GM19043 (cell line): ENCODE data around the gene ADD2.
"Not testable (repeated sequence)": the region's sequence is repeated elsewhere in the genome, so short reads cannot be mapped to it uniquely, and the experiment has no call there.

ENCODE experiments used
- ATAC-seq: cut with Tn5 transposase; IDR thresholded peaks from one replicate; pipeline ENCODE4 v1.9.1; 2021; ENCODE audit warnings: low read depth; ENCODE audit not compliant: unreplicated experiment

ADD2 gene, protein sequence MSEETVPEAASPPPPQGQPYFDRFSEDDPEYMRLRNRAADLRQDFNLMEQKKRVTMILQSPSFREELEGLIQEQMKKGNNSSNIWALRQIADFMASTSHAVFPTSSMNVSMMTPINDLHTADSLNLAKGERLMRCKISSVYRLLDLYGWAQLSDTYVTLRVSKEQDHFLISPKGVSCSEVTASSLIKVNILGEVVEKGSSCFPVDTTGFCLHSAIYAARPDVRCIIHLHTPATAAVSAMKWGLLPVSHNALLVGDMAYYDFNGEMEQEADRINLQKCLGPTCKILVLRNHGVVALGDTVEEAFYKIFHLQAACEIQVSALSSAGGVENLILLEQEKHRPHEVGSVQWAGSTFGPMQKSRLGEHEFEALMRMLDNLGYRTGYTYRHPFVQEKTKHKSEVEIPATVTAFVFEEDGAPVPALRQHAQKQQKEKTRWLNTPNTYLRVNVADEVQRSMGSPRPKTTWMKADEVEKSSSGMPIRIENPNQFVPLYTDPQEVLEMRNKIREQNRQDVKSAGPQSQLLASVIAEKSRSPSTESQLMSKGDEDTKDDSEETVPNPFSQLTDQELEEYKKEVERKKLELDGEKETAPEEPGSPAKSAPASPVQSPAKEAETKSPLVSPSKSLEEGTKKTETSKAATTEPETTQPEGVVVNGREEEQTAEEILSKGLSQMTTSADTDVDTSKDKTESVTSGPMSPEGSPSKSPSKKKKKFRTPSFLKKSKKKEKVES

GRCh38 chr2:70767699-70768589, at the start of gene ADD2:
Gene ADD2, minus strand, starts transcription at chr2:70768200. Its CDS starts 61,792 bp downstream, at chr2:70706408.
- no peak for ATAC-seq

GRCh38 chr2:70817284-70817954, 49.4 kb upstream of the ADD2 start:
- ATAC-seq = no peak

DNA sequence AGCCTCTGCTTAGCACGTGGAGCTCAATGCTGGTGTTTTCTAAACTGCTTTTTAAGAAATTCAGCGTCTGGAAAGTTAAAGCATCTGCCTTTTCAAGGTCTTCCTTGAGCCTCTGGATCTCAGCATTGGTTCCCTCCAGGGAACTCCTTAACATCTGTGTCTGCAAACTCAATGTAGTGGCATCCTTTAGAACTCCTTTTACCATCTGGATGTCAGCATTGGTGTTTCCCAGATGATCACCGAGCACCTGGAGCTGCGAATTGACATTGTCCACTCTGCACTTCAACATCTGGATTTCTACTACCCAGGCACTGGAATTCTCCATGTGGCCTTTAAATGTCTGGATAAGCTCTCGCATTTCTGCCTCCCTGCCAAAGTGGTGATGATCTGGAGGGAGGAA, 48.7 kb upstream of the ADD2 start:
- ATAC-seq = no peak

DNA sequence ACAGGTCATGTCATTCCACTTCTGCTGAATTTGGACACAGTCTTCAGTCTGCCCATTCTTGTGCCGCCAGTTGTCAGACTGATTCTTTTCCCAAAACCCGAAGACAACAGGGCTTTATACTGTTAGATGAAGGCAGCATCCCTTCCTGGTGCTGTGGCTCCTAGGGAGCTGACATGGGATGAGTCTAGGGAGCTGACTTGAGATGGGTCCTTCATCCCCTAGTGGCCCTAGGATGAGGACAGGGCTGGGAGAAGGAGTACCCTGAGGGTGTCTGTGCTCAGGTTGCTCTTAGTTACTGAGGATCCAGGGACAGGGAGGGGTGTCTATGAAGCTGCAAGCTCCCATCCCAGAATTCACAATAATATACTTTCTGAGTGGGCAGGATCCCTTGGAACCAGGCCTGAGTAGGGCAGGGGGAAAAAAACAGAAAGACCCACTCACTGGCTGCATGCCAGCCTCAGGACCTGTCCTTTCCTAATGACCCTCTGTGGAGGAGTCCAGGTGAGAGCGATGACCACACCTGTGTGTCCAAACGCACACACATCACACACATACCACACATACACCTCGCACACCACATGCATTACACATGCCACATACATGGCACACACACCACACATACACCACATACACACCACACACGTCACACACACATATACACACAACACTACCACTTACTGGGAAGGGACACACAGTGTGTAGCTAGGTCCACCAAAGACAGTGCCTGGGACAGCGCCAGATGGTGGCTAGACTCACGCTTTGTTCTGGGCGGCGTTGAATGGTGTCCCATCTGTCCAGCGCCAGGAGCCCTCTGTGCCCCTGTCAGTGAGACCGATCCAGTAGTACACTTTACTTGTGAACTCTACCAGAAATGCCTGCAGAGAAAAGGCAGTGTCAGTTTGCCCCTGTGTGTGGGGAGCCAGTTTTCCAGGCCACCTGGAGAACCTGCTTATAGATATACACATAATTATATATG, 41.3 kb upstream of the ADD2 start:
- ATAC-seq = no peak

DNA sequence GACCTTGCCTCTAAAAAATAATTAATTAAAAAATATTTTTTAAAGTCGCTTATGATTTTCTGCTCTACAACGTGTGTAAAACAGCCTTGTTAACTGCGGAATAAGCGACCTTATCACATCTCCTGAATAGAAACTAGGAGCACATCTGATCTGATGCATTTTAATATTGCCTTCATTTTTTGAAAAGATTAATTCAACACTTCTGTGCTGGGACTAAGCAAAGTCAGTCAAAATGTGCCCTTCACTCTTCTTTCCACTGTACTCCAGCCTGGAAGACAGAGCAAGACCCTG, 39.8 kb upstream of the ADD2 start:
- no peak for ATAC-seq

GRCh38 chr2:70807102-70807827, 39.3 kb upstream of the ADD2 start:
- no peak for ATAC-seq

GRCh38 chr2:70806620-70807019, 38.6 kb upstream of the ADD2 start:
- ATAC-seq = no peak

DNA sequence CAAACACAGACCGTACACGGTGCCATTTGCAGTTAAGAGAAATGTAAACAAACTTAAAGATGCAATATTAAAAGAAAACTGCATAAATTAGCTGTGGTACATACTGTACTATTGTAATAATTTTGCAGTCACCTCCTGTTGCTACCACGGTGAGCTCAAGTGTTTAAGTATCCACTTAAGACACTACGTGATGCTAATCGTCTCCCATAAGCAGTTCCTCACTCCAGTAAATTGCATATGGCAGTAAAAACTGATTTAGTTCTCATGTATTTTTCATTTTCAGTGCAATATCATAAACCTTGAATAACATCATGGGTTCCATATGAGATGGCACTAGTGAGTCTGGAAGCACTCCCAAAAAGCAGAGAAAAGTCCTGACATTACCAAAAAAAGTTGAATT, 38.0 kb upstream of the ADD2 start:
- no peak for ATAC-seq

DNA sequence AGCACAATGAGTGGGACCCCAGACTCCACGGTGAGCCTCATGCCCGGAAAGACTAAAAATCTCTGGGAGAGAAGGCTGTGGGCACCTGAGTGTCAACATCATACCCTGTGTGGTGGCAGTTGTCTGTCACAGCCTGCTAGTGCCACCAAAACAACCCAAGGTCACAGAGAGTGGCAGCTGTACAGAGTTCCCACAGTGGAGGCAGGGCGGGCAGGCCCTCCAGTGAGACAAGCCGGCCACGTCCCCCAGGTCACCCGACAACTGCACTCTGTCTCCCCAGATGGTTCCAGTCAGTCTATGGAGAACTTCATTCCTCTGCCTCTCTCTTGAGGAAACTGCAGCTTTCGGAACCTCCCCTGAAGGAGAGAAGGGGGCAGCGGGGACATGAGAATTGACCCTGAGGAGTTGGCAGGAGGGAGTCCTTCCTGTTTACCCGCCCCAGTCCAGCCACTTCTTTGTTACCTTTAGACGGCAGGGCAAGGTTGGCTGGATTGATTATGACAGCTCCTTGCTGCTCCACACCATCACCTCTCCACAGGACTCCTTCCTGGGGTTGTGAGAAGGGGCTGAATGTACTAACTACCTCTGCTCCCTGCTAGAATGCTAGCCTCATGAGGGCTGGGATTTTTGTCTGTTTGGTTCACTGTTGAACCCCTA, 33.7 kb upstream of the ADD2 start:
- ATAC-seq = no peak

- ATAC-seq = no peak
These were observed 31.7 kb upstream of the ADD2 start for GRCh38 chr2:70799706-70800105.

DNA sequence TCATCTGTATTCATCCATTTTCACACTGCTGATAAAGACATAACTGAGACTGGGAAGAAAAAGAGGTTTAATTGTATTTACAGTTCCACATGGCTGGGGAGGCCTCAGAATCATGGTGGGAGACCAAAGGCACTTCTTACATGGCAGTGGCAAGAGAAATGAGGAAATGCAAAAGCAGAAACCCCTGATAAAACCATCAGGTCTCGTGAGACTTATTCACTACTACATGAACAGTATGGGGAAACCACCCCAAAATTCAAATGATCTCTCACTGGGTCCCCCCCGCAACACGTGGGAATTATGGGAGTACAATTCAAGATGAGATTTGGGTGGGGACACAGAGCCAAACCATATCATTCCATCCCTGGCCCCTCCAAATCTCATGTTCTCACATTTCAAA, 30.0 kb upstream of the ADD2 start:
- ATAC-seq = not testable (repeated sequence)

DNA sequence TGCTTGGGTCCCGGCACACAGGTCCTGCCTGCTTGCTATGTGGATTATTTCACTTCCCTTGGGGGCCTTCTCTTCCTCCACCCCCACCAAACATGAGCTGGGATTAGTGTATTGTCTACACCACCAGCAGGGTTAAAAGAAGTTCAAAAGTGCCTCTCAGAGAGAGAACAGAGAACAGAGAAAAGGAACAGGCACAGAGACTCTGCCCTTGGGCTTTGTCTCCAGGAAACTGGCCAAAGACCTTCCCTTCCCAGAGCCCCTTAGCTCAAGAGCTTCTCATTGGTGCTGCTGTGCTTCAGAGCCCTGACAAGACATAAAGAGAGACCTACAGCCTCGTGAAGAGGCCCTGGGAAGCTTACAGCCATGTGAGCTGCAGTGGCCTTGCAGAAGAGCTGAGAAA, 29.5 kb upstream of the ADD2 start:
- ATAC-seq = no peak

DNA sequence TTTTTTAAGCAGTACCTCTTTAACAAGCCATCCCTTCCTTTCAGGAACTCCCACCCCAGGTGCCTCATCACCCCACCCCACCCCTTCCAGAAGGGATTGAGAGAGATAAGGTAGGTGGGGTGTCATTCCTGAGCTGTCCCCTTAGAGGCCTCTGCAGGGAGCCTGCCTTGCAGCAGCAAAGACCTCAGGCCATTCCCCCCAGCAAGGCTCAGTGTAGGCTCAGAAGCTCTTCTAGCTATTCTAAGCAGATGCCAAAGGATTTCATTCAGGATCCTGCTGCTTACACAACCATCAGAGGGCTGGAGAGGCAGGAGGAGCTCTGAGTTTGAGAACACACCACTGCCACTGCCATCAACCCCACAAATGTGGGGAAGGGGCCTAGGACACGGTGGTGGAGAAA, 28.3 kb upstream of the ADD2 start:
- no peak for ATAC-seq

GRCh38 chr2:70795164-70795995, 27.4 kb upstream of the ADD2 start:
- ATAC-seq = no peak

- no peak for ATAC-seq
These were observed 25.4 kb upstream of the ADD2 start for GRCh38 chr2:70793450-70793849.

DNA sequence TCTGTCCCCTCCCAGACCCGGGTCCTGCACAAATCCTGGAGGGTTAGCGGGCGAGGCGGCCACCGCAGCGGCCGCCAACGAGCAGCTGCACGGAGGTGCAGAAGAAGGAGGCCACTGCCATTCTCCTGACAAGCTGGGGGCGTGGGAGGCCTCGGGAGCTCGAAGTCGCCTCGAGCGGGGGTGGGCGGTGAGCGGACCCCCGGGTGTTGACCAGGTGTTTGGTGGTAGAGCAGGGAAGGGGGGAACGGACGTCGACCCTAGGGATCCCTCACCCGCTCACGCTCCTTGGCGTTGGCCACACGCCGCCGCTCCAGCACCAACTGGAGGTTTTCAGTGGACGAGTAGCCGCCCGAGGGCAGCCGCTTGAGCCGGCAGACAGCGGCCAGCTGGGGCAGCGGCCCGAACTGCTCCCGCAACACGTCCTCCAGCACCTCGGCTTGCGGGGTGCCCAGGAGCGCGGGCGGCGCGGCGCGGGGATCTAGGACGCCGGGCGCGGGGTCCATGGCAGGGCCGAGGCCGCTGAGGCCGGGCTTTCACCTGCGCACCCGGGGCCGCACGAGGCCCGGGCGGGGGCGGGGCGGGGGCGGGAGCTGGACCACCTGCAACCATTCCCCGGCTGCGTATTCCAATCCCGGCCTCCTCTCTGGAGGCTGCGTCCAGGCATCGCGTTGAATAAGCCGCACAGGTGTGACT, 22.3 kb upstream of the ADD2 start, which contains the start of gene FIGLA:
Gene FIGLA (minus strand): TSS at position 508 of the 693 bp plus-strand sequence. CDS start 5 bp downstream, at position 503.
- no peak for ATAC-seq
